ENCODE results near the gene GSTA2.
"Not testable (repeated sequence)": the region's sequence is repeated elsewhere in the genome, so short reads cannot be mapped to it uniquely, and the experiment has no call there.

GSTA2 gene

GRCh38 chr6:52759085-52759484, 4.2 kb downstream of the GSTA2 start:
- DNase-seq, result no peak

GRCh38 chr6:52757651-52758338, 5.5 kb downstream of the GSTA2 start:
- DNase-seq, result not testable (repeated sequence)

GRCh38 chr6:52754443-52754842, 8.8 kb downstream of the GSTA2 start:
- DNase-seq, result no peak

GRCh38 chr6:52753137-52753536, 10.1 kb downstream of the GSTA2 start:
- DNase-seq, result not testable (repeated sequence)

GRCh38 chr6:52752310-52752709, 11.0 kb downstream of the GSTA2 start:
- DNase-seq, result no peak

- DNase-seq, result no peak
These were observed 13.6 kb downstream of the GSTA2 start for GRCh38 chr6:52749556-52750152.

GRCh38 chr6:52747301-52747700, 16.0 kb downstream of the GSTA2 start:
- not testable (repeated sequence) for DNase-seq

- DNase-seq, result no peak
These were observed 17.1 kb downstream of the GSTA2 start for GRCh38 chr6:52746213-52746612.

GRCh38 chr6:52745764-52746201, 17.5 kb downstream of the GSTA2 start:
- DNase-seq, result no peak

- DNase-seq, result no peak
These were observed 21.4 kb downstream of the GSTA2 start for GRCh38 chr6:52741872-52742271.

GRCh38 chr6:52739627-52740026, 23.6 kb downstream of the GSTA2 start:
- no peak for DNase-seq

- DNase-seq, result no peak
These were observed 24.1 kb downstream of the GSTA2 start for GRCh38 chr6:52739134-52739533.

- DNase-seq, result no peak
These were observed 27.1 kb downstream of the GSTA2 start for GRCh38 chr6:52736145-52736544.

GRCh38 chr6:52735071-52735470, 28.2 kb downstream of the GSTA2 start:
- DNase-seq, result no peak

GRCh38 chr6:52734072-52734471, 29.2 kb downstream of the GSTA2 start:
- no peak for DNase-seq

- no peak for DNase-seq
These were observed 30.1 kb downstream of the GSTA2 start for GRCh38 chr6:52733172-52733571.

GRCh38 chr6:52731719-52732118, 31.6 kb downstream of the GSTA2 start:
- no peak for DNase-seq

- no peak for DNase-seq
These were observed 33.7 kb downstream of the GSTA2 start for GRCh38 chr6:52729576-52729975.

- no peak for DNase-seq
These were observed 34.9 kb downstream of the GSTA2 start for GRCh38 chr6:52728394-52728793.

GRCh38 chr6:52727908-52728307, 35.4 kb downstream of the GSTA2 start:
- no peak for DNase-seq

GRCh38 chr6:52726741-52727535, 36.3 kb downstream of the GSTA2 start:
- DNase-seq, result no peak

GRCh38 chr6:52726193-52726542, 37.1 kb downstream of the GSTA2 start:
- DNase-seq, result no peak

GRCh38 chr6:52725535-52726192, 37.6 kb downstream of the GSTA2 start:
- no peak for DNase-seq

GRCh38 chr6:52725143-52725534, 38.1 kb downstream of the GSTA2 start:
- DNase-seq, result no peak

Measured in right forelimb (tissue), 1 donor.